Liver (tissue), 3 donors: Measurements from ENCODE around the gene NSD1.

Experiments
- ATF3 ChIP-seq: IDR thresholded peaks from 2 replicates; pipeline ENCODE4 v1.6.1; 2016; ENCODE audit warnings: antibody characterized with exemption
- CTCF ChIP-seq: fragments of 150-350 bp; IDR thresholded peaks from 2 replicates; pipeline ENCODE4 v1.5.1; 2017; ENCODE audit warnings: improper control_type of control experiment, low read depth, low read length; ENCODE audit not compliant: missing input control
- GABPA ChIP-seq, 2 donors: IDR thresholded peaks in 1 of 2; conservative IDR thresholded peaks in 1 of 2; 2 replicates each; pipeline ENCODE4 v1.6.1; 2016; ENCODE audit warnings: antibody characterized with exemption in 2 of 2, mild to moderate bottlenecking in 1 of 2, moderate library complexity in 1 of 2
- JUND ChIP-seq, 2 donors: IDR thresholded peaks; 2 replicates each; pipeline ENCODE4 v1.6.1; 2016; ENCODE audit warnings: antibody characterized with exemption in 2 of 2
- RAD21 ChIP-seq, 2 donors: IDR thresholded peaks; 2 replicates each; pipeline ENCODE4 v1.6.1; 2016; ENCODE audit warnings: antibody characterized with exemption in 2 of 2, mild to moderate bottlenecking in 2 of 2
- REST ChIP-seq: IDR thresholded peaks from 2 replicates; pipeline ENCODE4 v1.6.1; 2016; ENCODE audit warnings: antibody characterized with exemption, mild to moderate bottlenecking
- SP1 ChIP-seq: IDR thresholded peaks from 2 replicates; pipeline ENCODE4 v1.6.1; 2018; ENCODE audit warnings: antibody characterized with exemption, mild to moderate bottlenecking
- TAF1 ChIP-seq: conservative IDR thresholded peaks from 2 replicates; pipeline ENCODE4 v1.6.1; 2016; ENCODE audit warnings: antibody characterized with exemption, mild to moderate bottlenecking
- YY1 ChIP-seq: IDR thresholded peaks from 2 replicates; pipeline ENCODE4 v1.6.1; 2016; ENCODE audit warnings: antibody characterized with exemption, mild to moderate bottlenecking
- TF ChIP-seq, protein P1 (sequence below): IDR thresholded peaks from 2 replicates; pipeline ENCODE4 v1.6.1; 2016; ENCODE audit warnings: antibody characterized with exemption
- TF ChIP-seq, protein P2 (sequence below): IDR thresholded peaks from 2 replicates; pipeline ENCODE4 v1.6.1; 2016; ENCODE audit warnings: antibody characterized with exemption
- donor health status: healthy.
- donor health status: healthy.

DNA sequence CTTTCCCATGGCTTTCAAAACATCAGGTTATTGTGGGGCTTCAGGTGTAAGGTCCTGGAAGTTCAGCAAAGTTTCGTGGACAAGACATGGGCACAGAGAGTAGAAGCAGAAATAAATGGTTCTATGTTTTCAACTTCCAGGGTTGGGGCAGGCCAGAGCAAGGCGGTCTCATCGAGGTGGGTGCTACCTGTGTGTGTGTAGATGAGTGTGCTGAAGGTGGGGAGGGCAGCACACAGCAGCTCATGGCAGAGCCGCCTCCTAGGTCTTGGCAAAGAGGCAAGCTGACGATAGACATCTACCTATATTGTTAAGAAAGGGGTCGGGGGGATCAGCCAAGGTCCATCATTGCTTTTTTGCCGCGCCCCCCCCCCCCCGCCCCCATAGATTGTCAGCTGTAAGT lies 166.1 kb downstream of the NSD1 start:
- TF ChIP-seq GABPA (IDR thresholded peaks at IDR 0.05 in 1 of 2, conservative IDR thresholded peaks at IDR 0.05 in 1 of 2) (no peak), CTCF (no peak), JUND (IDR thresholded peaks at IDR 0.05) (no peak), YY1 (no peak), RAD21 (IDR thresholded peaks at IDR 0.05) (no peak), ATF3 (no peak), REST (no peak), SP1 (no peak), TAF1 (no peak)
- TF ChIP-seq, protein P1, sequence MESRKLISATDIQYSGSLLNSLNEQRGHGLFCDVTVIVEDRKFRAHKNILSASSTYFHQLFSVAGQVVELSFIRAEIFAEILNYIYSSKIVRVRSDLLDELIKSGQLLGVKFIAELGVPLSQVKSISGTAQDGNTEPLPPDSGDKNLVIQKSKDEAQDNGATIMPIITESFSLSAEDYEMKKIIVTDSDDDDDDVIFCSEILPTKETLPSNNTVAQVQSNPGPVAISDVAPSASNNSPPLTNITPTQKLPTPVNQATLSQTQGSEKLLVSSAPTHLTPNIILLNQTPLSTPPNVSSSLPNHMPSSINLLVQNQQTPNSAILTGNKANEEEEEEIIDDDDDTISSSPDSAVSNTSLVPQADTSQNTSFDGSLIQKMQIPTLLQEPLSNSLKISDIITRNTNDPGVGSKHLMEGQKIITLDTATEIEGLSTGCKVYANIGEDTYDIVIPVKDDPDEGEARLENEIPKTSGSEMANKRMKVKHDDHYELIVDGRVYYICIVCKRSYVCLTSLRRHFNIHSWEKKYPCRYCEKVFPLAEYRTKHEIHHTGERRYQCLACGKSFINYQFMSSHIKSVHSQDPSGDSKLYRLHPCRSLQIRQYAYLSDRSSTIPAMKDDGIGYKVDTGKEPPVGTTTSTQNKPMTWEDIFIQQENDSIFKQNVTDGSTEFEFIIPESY = no peak
- TF ChIP-seq, protein P2, sequence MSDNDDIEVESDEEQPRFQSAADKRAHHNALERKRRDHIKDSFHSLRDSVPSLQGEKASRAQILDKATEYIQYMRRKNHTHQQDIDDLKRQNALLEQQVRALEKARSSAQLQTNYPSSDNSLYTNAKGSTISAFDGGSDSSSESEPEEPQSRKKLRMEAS = no peak
